HCT116 (cell line): ENCODE data around the gene RCE1. TPM values are rescaled to one million over a fixed set of nuclear protein-coding genes. Genes with fewer than 3 reads are reported as not detected.

Experiments used
- ATAC-seq: fragments of 200-7000 bp; cut with Tn5 transposase; 2 replicates; pipeline ENCODE4 v1.9.1; 2020; ENCODE audit warnings: mild to moderate bottlenecking, moderate library complexity
- BruUV-seq: library from RNA; stranded (reverse); fragments of 400-500 nt; replicated peaks from 2 replicates; lab custom pipeline; 2021; lab: Mats Ljungman, UMichigan
- CTCF ChIA-PET: fragments of 300-600 bp; sonication (Branson Sonifier 250); formaldehyde crosslinking; loops from one replicate; lab custom pipeline; 2021; ENCODE audit warnings: antibody characterized with exemption; lab: Charles Lee
- POLR2A ChIA-PET: fragments of 300-600, 350-600 bp; sonication (Branson Sonifier 250); formaldehyde crosslinking; loops from one replicate; lab custom pipeline; 2021; ENCODE audit warnings: antibody characterized with exemption; lab: Charles Lee
- RAD21 ChIA-PET, 2 experiments: fragments of 300-600 bp; sonication (Branson Sonifier 250); formaldehyde crosslinking; loops; one replicate each; lab custom pipeline; 2023; ENCODE audit warnings: low total read pairs in 2 of 2; ENCODE audit not compliant: uncharacterized antibody in 2 of 2, unreplicated experiment in 2 of 2, low non-redundant PET in 1 of 2; lab: Charles Lee
- DNase-seq: peaks from one replicate; pipeline ENCODE4 v3.0.0-alpha.2; 2010; ENCODE audit warnings: low read depth, low spot score
- H2AFZ ChIP-seq: fragments of 200-600 bp; shearing (Covaris generic), sonication (generic); 2 replicates; pipeline ENCODE4 v1.6.1; 2017; ENCODE audit warnings: low read depth, mixed run types, mixed read lengths, antibody characterized with exemption, low read length; ENCODE audit not compliant: poor library complexity, severe bottlenecking
- H3K27ac ChIP-seq: 2 replicates; pipeline ENCODE4 v1.5.1; 2012; ENCODE audit warnings: low read depth, low read length
- H3K27me3 ChIP-seq: fragments of 200-600 bp; sonication (generic); 2 replicates; pipeline ENCODE4 v1.6.1; 2016; ENCODE audit warnings: mixed run types, low read length, mixed read lengths; ENCODE audit not compliant: insufficient read depth
- H3K36me3 ChIP-seq, 2 experiments: fragments of 200-500 bp in 1 of 2; fragments of 200-600 bp in 1 of 2; sonication (Bioruptor generic) in 1 of 2; sonication (generic) in 1 of 2; 2 replicates each; pipeline versions ENCODE4 v1.5.1 to v1.6.1; 2014 to 2016; ENCODE audit warnings: low read length in 2 of 2, inconsistent platforms in 1 of 2, mixed read lengths in 1 of 2, mixed run types in 1 of 2; ENCODE audit not compliant: insufficient read depth in 2 of 2, control insufficient read depth in 1 of 2
- H3K4me1 ChIP-seq, 2 experiments: fragments of 200-600 bp in 1 of 2; sonication (generic) in 1 of 2; 2 replicates each; pipeline versions ENCODE4 v1.5.1 to v1.6.1; 2012 to 2017; ENCODE audit warnings: low read length in 2 of 2, inconsistent platforms in 1 of 2, mild to moderate bottlenecking in 1 of 2, mixed read lengths in 1 of 2, mixed run types in 1 of 2, moderate library complexity in 1 of 2; ENCODE audit not compliant: insufficient read depth in 2 of 2, control insufficient read depth in 1 of 2
- H3K4me2 ChIP-seq: fragments of 200-600 bp; sonication (generic); 2 replicates; pipeline ENCODE4 v1.6.1; 2017; ENCODE audit warnings: mixed run types, low read length, mixed read lengths
- H3K4me3 ChIP-seq, 2 experiments: fragments of 200-600 bp in 1 of 2; sonication (generic) in 1 of 2; replicated peaks in 1 of 2; 2 replicates each; pipeline ENCODE4 v1.5.1; 2011 to 2016; ENCODE audit warnings: low read length in 2 of 2, control low read depth in 1 of 2, low read depth in 1 of 2, mild to moderate bottlenecking in 1 of 2, mixed read lengths in 1 of 2, mixed run types in 1 of 2
- H3K79me2 ChIP-seq: fragments of 200-600 bp; sonication (generic); 2 replicates; pipeline ENCODE4 v1.6.1; 2017; ENCODE audit warnings: mild to moderate bottlenecking, mixed run types, low read length, moderate library complexity, mixed read lengths; ENCODE audit not compliant: insufficient read depth
- H3K9ac ChIP-seq: fragments of 200-600 bp; sonication (generic); 2 replicates; pipeline ENCODE4 v1.6.1; 2016; ENCODE audit warnings: low read length, mixed read lengths
- H3K9me2 ChIP-seq: fragments of 200-600 bp; sonication (generic), shearing (Covaris generic); 2 replicates; pipeline ENCODE4 v1.6.1; 2017; ENCODE audit warnings: mixed run types, mild to moderate bottlenecking, moderate library complexity; ENCODE audit not compliant: insufficient read depth
- H3K9me3 ChIP-seq, 2 experiments: fragments of 200-500 bp in 1 of 2; fragments of 200-600 bp in 1 of 2; sonication (Bioruptor generic) in 1 of 2; sonication (generic) in 1 of 2; 2 replicates each; pipeline ENCODE4 v1.6.1; 2014 to 2017; ENCODE audit warnings: low read length in 2 of 2, mixed read lengths in 2 of 2, inconsistent platforms in 1 of 2, low read depth in 1 of 2, mild to moderate bottlenecking in 1 of 2, mixed run types in 1 of 2, moderate library complexity in 1 of 2; ENCODE audit not compliant: control insufficient read depth in 1 of 2, insufficient read depth in 1 of 2
- H4K20me1 ChIP-seq: fragments of 200-600 bp; sonication (generic), shearing (Covaris generic); 2 replicates; pipeline ENCODE4 v1.6.1; 2017; ENCODE audit warnings: mixed run types, mild to moderate bottlenecking, moderate library complexity; ENCODE audit not compliant: insufficient read depth
- CBX3 ChIP-seq: IDR thresholded peaks from 2 replicates; pipeline ENCODE4 v1.6.1; 2012; ENCODE audit warnings: low read depth
- ELF1 ChIP-seq: IDR thresholded peaks from 2 replicates; pipeline ENCODE4 v1.6.1; 2012; ENCODE audit warnings: low read depth, borderline replicate concordance
- EZH2 ChIP-seq: fragments of 200-600 bp; sonication (generic); IDR thresholded peaks from 2 replicates; pipeline ENCODE4 v1.6.1; 2017; ENCODE audit warnings: antibody characterized with exemption, mixed run types
- EZH2phosphoT487 ChIP-seq: fragments of 200-600 bp; IDR thresholded peaks from 2 replicates; pipeline ENCODE4 v1.6.1; 2018; ENCODE audit warnings: antibody characterized with exemption, borderline replicate concordance
- FOSL1 ChIP-seq: IDR thresholded peaks from 2 replicates; pipeline ENCODE4 v1.6.1; 2012; ENCODE audit warnings: low read depth
- JUND ChIP-seq: IDR thresholded peaks from 2 replicates; pipeline ENCODE4 v1.6.1; 2012
- POLR2A ChIP-seq: IDR thresholded peaks from 2 replicates; pipeline ENCODE4 v1.7.0; 2011; ENCODE audit warnings: borderline replicate concordance; ENCODE audit not compliant: insufficient read depth, insufficient read length; ENCODE audit errors: extremely low read depth
- POLR2AphosphoS5 ChIP-seq: IDR thresholded peaks from 2 replicates; pipeline ENCODE4 v1.6.1; 2011; ENCODE audit warnings: mild to moderate bottlenecking, low read depth, low read length, moderate library complexity
- RAD21 ChIP-seq: IDR thresholded peaks from 2 replicates; pipeline ENCODE4 v1.6.1; 2012; ENCODE audit warnings: low read depth, mild to moderate bottlenecking
- SP1 ChIP-seq: IDR thresholded peaks from 2 replicates; pipeline ENCODE4 v1.6.1; 2012; ENCODE audit warnings: low read depth
- YY1 ChIP-seq: IDR thresholded peaks from 2 replicates; pipeline ENCODE4 v1.6.1; 2011; ENCODE audit warnings: low read length, low read depth, moderate library complexity, mild to moderate bottlenecking; ENCODE audit not compliant: insufficient replicate concordance; ENCODE audit errors: extremely low read depth
- ZNF274 ChIP-seq: fragments of 200-500 bp; sonication (Bioruptor generic); IDR thresholded peaks from 2 replicates; pipeline ENCODE4 v1.6.1; 2014; ENCODE audit warnings: mild to moderate bottlenecking, low read depth, low read length, inconsistent platforms
- intact Hi-C: fragments of 100-400 bp; cut with micrococcal nuclease; formaldehyde crosslinking; loops from 2 replicates; pipeline ENCODE4 v1.10.0; 2022
- total RNA-seq: library from RNA; stranded (reverse); gene quantifications from one replicate; pipeline ENCODE4 v1.2.1, GENCODE V29; 2021; ENCODE audit not compliant: unreplicated experiment

RCE1 gene
- total RNA-seq, 1 experiment from 2014 or later = 35.3 TPM

DNA sequence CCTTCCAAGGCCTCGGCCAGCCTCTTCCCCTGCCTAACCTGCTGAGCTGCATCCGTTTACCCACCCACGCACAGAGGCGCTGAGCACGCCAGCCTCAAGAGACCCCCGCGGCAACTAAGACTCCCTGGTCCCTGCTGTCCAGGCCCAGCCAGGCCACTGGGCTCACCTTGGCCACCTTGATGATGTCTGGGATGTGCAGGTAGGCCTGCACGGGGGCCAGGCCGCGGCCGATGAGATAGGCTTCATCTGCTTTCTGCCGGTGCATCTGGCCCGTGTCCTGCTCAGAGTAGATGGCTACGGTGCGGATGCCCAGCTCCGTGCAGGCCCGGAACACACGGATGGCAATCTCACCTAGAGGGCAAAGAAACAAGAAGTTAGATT is 28.3 kb downstream of the RCE1 start:
- CTCF ChIA-PET = no interaction called here
- no peaks in the 10 kb centered on the region; a peak in 1 of 4 replicates for H3K36me3 ChIP-seq

GRCh38 chr11:66874232-66874631 is 31.0 kb downstream of the RCE1 start:
- H3K9ac ChIP-seq = no peak overlapping the region
- no TSS peak for BruUV-seq
- intact Hi-C loops = no loop called here
- no peak for DNase-seq
- H3K27ac ChIP-seq = no peak overlapping the region
- ATAC-seq = no peak
- no peak overlapping the region for H3K4me3 ChIP-seq
- H3K36me3 ChIP-seq = no peaks in the 10 kb centered on the region; a peak in 1 of 4 replicates
- POLR2A ChIA-PET = no interaction called here
- TF ChIP-seq EZH2 = no peak
- TF ChIP-seq ZNF274 = no peak
- TF ChIP-seq FOSL1 = no peak
- TF ChIP-seq SP1 = no peak
- TF ChIP-seq POLR2A = no peak
- no peak for TF ChIP-seq RAD21
- TF ChIP-seq YY1 = no peak
- no peak for TF ChIP-seq JUND
- no peak for TF ChIP-seq EZH2phosphoT487
- TF ChIP-seq, all 23 proteins: peak for 0
- no peaks in the 10 kb centered on the region for H3K27me3 ChIP-seq
- no peaks in the 10 kb centered on the region for H3K9me2 ChIP-seq
- no peaks in the 10 kb centered on the region for H3K9me3 ChIP-seq
- peaks cover 0 to 2% of the 10 kb centered on the region in 2 experiments; a peak in 3 of 4 replicates for H3K4me1 ChIP-seq
- no peak overlapping the region for H2AFZ ChIP-seq
- H4K20me1 ChIP-seq = no peaks in the 10 kb centered on the region
- no peak overlapping the region for H3K4me2 ChIP-seq
- H3K79me2 ChIP-seq = no peaks in the 10 kb centered on the region
- ChIA-PET RAD21 (no interaction called here), CTCF (no interaction called here)

More for the DNA sequence above, 28.3 kb downstream of the RCE1 start:
- H3K9me3 ChIP-seq = no peaks in the 10 kb centered on the region
- ChIA-PET RAD21 (no interaction called here), POLR2A (no interaction called here)
- no peak overlapping the region for H3K4me2 ChIP-seq
- no peak overlapping the region for H3K4me3 ChIP-seq
- H3K9ac ChIP-seq = no peak overlapping the region
- ATAC-seq = no peak
- H3K27me3 ChIP-seq = no peaks in the 10 kb centered on the region
- no TSS peak for BruUV-seq
- no peak overlapping the region for H3K27ac ChIP-seq
- intact Hi-C loops = no loop called here
- DNase-seq = no peak
- H4K20me1 ChIP-seq = no peaks in the 10 kb centered on the region
- TF ChIP-seq JUND (no peak), CBX3 (no peak), YY1 (no peak), POLR2AphosphoS5 (no peak), ELF1 (no peak)
- H3K4me1 ChIP-seq = peaks cover 7 to 23% of the 10 kb centered on the region in 2 experiments; a peak in 3 of 4 replicates
- no peaks in the 10 kb centered on the region for H3K79me2 ChIP-seq
- H2AFZ ChIP-seq = no peak overlapping the region
- no peaks in the 10 kb centered on the region for H3K9me2 ChIP-seq
